GM12875 (cell line): ENCODE results near the gene PLAU.
"Not testable (repeated sequence)": the region's sequence is repeated elsewhere in the genome, so short reads cannot be mapped to it uniquely, and the experiment has no call there.

ENCODE experiments used
- H3K4me3 ChIP-seq: one replicate; pipeline ENCODE4 v1.5.1; 2011; ENCODE audit warnings: low read depth, low read length, control low read depth
- CTCF ChIP-seq: IDR thresholded peaks from 2 replicates; pipeline ENCODE4 v1.5.1; 2011; ENCODE audit warnings: low read depth, mild to moderate bottlenecking, control low read depth, inconsistent platforms, low read length, moderate library complexity, borderline replicate concordance; ENCODE audit not compliant: insufficient read depth

Gene PLAU

GRCh38 chr10:73959484-73960243 lies 48.7 kb downstream of the PLAU start:
- H3K4me3 ChIP-seq: no peak overlapping the region
- TF ChIP-seq CTCF: no peak

DNA sequence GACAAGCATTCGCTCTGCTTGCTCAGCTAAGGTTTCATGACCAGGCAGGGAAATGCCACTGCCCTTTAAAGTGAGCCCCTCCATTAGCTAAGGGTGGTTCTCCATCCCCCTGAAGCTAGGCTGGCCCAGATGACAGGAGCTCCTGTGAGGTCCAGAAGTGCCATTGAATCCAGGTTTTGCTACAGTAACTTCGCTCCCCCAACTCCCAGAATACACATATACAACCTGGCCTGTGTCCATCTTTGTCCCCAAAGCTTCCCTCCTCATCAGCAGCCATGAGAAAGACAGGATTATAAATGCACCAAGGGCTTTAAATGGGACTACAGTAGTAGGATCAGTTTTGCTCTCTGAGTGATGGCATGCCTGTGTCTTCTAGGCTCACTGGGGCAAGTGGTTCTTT lies 51.5 kb downstream of the PLAU start:
- TF ChIP-seq CTCF: no peak
- no peak overlapping the region for H3K4me3 ChIP-seq

DNA sequence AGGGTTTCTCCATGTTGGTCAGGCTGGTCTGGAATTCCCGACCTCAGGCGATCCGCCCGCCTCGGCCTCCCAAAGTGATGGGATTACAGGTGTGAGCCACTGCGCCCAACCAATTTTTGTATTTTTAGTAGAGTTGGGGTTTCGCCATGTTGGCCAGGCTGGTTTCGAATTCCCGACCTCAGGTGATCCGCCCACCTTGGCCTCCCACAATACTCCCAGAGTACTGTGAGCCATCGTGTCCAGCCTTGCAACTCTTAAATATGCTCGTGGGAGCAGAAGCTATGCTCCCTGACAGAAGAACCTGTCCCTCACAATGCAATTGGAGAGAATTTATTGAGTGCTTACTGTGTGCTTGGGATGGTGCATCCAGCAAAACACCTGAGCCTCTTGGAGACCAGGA lies 52.6 kb downstream of the PLAU start:
- not testable (repeated sequence) for H3K4me3 ChIP-seq

DNA sequence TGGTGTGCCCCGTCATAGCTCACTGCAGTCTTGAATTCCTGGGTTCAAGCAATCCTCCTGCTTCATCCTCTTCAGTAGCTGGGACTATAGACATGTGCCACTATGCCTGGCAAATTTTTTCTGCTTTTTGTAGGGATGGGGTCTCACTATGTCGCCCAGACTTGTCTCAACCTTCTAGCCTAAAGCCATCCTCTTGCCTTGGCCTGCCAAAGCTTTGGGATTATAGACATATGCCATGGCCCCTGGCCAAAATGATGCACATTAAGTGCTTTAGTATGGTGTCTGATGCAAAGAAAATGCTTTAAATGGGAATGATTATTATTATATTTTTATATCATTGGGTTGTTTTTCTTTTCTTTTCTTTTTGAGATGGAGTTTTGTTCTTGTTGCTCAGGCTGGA lies 53.8 kb downstream of the PLAU start:
- TF ChIP-seq CTCF: no peak
- H3K4me3 ChIP-seq: no peak overlapping the region

DNA sequence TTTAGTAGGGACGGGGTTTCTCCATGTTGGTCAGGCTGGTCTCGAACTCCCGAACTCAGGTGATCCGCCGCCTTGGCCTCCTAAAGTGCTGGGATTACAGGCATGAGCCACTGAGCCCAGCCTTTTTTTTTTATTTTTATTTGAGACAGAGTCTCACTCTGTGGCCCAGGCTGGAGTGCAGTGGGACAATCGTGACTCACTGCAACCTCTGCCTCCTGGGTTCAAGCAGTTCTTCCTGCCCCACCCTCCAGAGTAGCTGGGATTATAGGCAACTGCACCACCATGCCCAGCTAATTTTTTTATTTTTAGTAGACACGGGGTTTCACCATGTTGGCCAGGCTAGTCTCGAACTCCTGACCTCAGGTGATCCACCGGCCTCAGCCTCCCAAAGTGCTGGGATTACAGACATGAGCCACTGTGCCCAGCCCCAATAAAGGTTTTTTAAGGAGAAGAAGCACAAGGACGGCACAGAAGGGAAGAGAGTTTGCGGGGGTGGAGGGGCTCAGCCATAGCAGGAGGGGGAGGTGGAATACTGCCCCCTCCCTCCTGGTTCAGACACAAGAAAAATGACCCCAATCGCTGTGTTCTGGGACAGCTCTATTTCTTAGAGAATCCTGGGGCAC lies 54.4 kb downstream of the PLAU start:
- H3K4me3 ChIP-seq: not testable (repeated sequence)

- no peak for TF ChIP-seq CTCF
- H3K4me3 ChIP-seq: no peak overlapping the region
Observed at GRCh38 chr10:73965890-73966768, 55.2 kb downstream of the PLAU start.

- no peak for TF ChIP-seq CTCF
- no peak overlapping the region for H3K4me3 ChIP-seq
Observed at GRCh38 chr10:73967022-73967429, 56.1 kb downstream of the PLAU start.
